Sigmoid colon (tissue), 7 donors: ENCODE results near the gene MS4A4A. TPM values are rescaled to one million over a fixed set of nuclear protein-coding genes. Genes with fewer than 3 reads are reported as not detected.

Experiments
- DNase-seq: peaks from one replicate; pipeline ENCODE4 v3.0.0-alpha.2; 2019
- H3K27ac ChIP-seq, 4 donors: fragments of 200-600 bp; sonication (generic); one replicate each; pipeline ENCODE4 v1.5.1; 2016 to 2019; ENCODE audit warnings: mild to moderate bottlenecking in 1 of 4
- H3K27me3 ChIP-seq, 3 donors: fragments of 200-600 bp; sonication (generic); one replicate each; pipeline ENCODE4 v1.5.1; 2019; ENCODE audit warnings: mild to moderate bottlenecking in 1 of 3
- H3K36me3 ChIP-seq, 4 donors: fragments of 200-600 bp; sonication (generic); one replicate each; pipeline ENCODE4 v1.5.1; 2016 to 2019
- H3K4me1 ChIP-seq, 4 donors: fragments of 200-600 bp; sonication (generic); one replicate each; pipeline ENCODE4 v1.5.1; 2017 to 2019
- H3K4me3 ChIP-seq, 4 donors: fragments of 200-600 bp; sonication (generic); one replicate each; pipeline ENCODE4 v1.5.1; 2017 to 2019; ENCODE audit warnings: mild to moderate bottlenecking in 2 of 4, moderate library complexity in 1 of 4
- H3K9me3 ChIP-seq, 4 donors: fragments of 200-600 bp in 3 of 4; sonication (generic) in 3 of 4; one replicate each; pipeline versions ENCODE4 v1.5.1 to v1.6.1; 2013 to 2019
- CTCF ChIP-seq, 4 experiments: fragments of 450-650 bp in 3 of 4; fragments of 200-600 bp in 1 of 4; IDR thresholded peaks; one replicate each; pipeline ENCODE4 v1.5.1; 2016 to 2019; ENCODE audit warnings: antibody characterized with exemption in 4 of 4, mild to moderate bottlenecking in 3 of 4, moderate library complexity in 2 of 4
- EP300 ChIP-seq, 4 donors: sonication (generic); formaldehyde crosslinking; IDR thresholded peaks; one replicate each; pipeline ENCODE4 v1.6.1; 2017; ENCODE audit warnings: antibody characterized with exemption in 4 of 4
- POLR2A ChIP-seq, 2 donors: fragments of 450-650 bp; IDR thresholded peaks; one replicate each; pipeline ENCODE4 v1.6.1; 2016; ENCODE audit warnings: antibody characterized with exemption in 2 of 2, mild to moderate bottlenecking in 2 of 2, moderate library complexity in 2 of 2
- POLR2AphosphoS5 ChIP-seq, 4 donors: sonication (generic); formaldehyde crosslinking; IDR thresholded peaks; one replicate each; pipeline ENCODE4 v1.6.1; 2017; ENCODE audit warnings: antibody characterized with exemption in 4 of 4
- WGBS, 2 donors: extraction: QIAGEN DNeasy Blood & Tissue Kit; methylation state at CpG; one replicate each; pipeline ENCODE4 v1.1.7; 2013; 5-methylcytosine and 5-hydroxymethylcytosine counted together
- intact Hi-C: fragments of 100-400 bp; cut with DNase I; formaldehyde crosslinking; loops from one replicate; pipeline ENCODE4 v1.15.1; 2023
- polyA plus RNA-seq, 3 donors: library from polyadenylated mRNA; stranded (reverse); fragments of 200-250 nt; gene quantifications; one replicate each; pipeline ENCODE4 v1.2.3, GENCODE V29; 2013
- total RNA-seq, 4 donors: library from RNA; depleted of rRNA; stranded (reverse); fragments of >200 nt; gene quantifications; one replicate each; pipeline ENCODE4 v1.1.0, GENCODE V29; 2016
- donor health status: healthy with polysubstance abuse.
- donor health status: Bipolar disorder and iron deficiency.
- donor health status: healthy.

MS4A4A gene
- total and polyA plus RNA-seq, 7 donors = 10.8 to 49.9 (median 35.4) TPM

- intact Hi-C loops = no loop called here
- DNase-seq = no peak
- Histone ChIP-seq H3K4me1 (no peaks in the 10 kb centered on the region), H3K4me3 (no peak overlapping the region), H3K36me3 (no peaks in the 10 kb centered on the region), H3K9me3 (no peaks in the 10 kb centered on the region), H3K27me3 (no peaks in the 10 kb centered on the region), H3K27ac (no peak overlapping the region)
- 61 to 79% methylated on average over 2 of the region's 2 CpGs for WGBS, 2 donors
- no peak for TF ChIP-seq POLR2A (IDR thresholded peaks at IDR 0.05)
- no peak for TF ChIP-seq POLR2AphosphoS5 (IDR thresholded peaks at IDR 0.05)
- TF ChIP-seq CTCF (IDR thresholded peaks at IDR 0.05) = no peak
- TF ChIP-seq EP300 (IDR thresholded peaks at IDR 0.05) = no peak
These were observed 57.6 kb downstream of the MS4A4A start for GRCh38 chr11:60338053-60338452.

GRCh38 chr11:60339356-60339755, 58.9 kb downstream of the MS4A4A start:
- Histone ChIP-seq H3K9me3 (no peaks in the 10 kb centered on the region), H3K4me1 (no peaks in the 10 kb centered on the region), H3K4me3 (no peak overlapping the region), H3K36me3 (no peaks in the 10 kb centered on the region), H3K27me3 (no peaks in the 10 kb centered on the region), H3K27ac (no peak overlapping the region)
- WGBS, 2 donors = 57 to 62% methylated on average over 3 of the region's 3 CpGs
- TF ChIP-seq CTCF (IDR thresholded peaks at IDR 0.05) (no peak), EP300 (IDR thresholded peaks at IDR 0.05) (no peak), POLR2A (IDR thresholded peaks at IDR 0.05) (no peak), POLR2AphosphoS5 (IDR thresholded peaks at IDR 0.05) (no peak)
- no peak for DNase-seq
- intact Hi-C loops = no loop called here

- intact Hi-C loops = no loop called here
- TF ChIP-seq CTCF (IDR thresholded peaks at IDR 0.05) = no peak
- no peak for TF ChIP-seq EP300 (IDR thresholded peaks at IDR 0.05)
- TF ChIP-seq POLR2A (IDR thresholded peaks at IDR 0.05) = no peak
- TF ChIP-seq POLR2AphosphoS5 (IDR thresholded peaks at IDR 0.05) = no peak
- no peak for DNase-seq
These were observed 62.7 kb downstream of the MS4A4A start for GRCh38 chr11:60343094-60343704.

GRCh38 chr11:60344146-60344545, 63.7 kb downstream of the MS4A4A start:
- no peaks in the 10 kb centered on the region for H3K4me1 ChIP-seq
- TF ChIP-seq EP300 (IDR thresholded peaks at IDR 0.05) = no peak
- no peak for TF ChIP-seq POLR2AphosphoS5 (IDR thresholded peaks at IDR 0.05)
- no peak for TF ChIP-seq POLR2A (IDR thresholded peaks at IDR 0.05)
- TF ChIP-seq CTCF (IDR thresholded peaks at IDR 0.05) = no peak
- H3K36me3 ChIP-seq = no peaks in the 10 kb centered on the region
- H3K27me3 ChIP-seq = no peaks in the 10 kb centered on the region
- H3K4me3 ChIP-seq = no peak overlapping the region
- no peak overlapping the region for H3K27ac ChIP-seq
- WGBS, 2 donors = 91 to 92% methylated on average over 2 of the region's 2 CpGs
- no peak for DNase-seq
- no peaks in the 10 kb centered on the region for H3K9me3 ChIP-seq
- intact Hi-C loops = no loop called here

More at GRCh38 chr11:60343094-60343704, 62.7 kb downstream of the MS4A4A start:
- 71 to 72% methylated on average over 10 of the region's 10 CpGs for WGBS, 2 donors
- no peaks in the 10 kb centered on the region for H3K9me3 ChIP-seq
- H3K27me3 ChIP-seq = no peaks in the 10 kb centered on the region
- H3K27ac ChIP-seq = no peak overlapping the region
- H3K36me3 ChIP-seq = no peaks in the 10 kb centered on the region
- no peaks in the 10 kb centered on the region for H3K4me1 ChIP-seq
- no peak overlapping the region for H3K4me3 ChIP-seq

- intact Hi-C loops = no loop called here
- TF ChIP-seq CTCF (IDR thresholded peaks at IDR 0.05) (no peak), POLR2A (IDR thresholded peaks at IDR 0.05) (no peak), EP300 (IDR thresholded peaks at IDR 0.05) (no peak), POLR2AphosphoS5 (IDR thresholded peaks at IDR 0.05) (no peak)
- no peaks in the 10 kb centered on the region for H3K27me3 ChIP-seq
- H3K4me3 ChIP-seq = no peak overlapping the region
- no peaks in the 10 kb centered on the region for H3K4me1 ChIP-seq
- no peak for DNase-seq
- H3K36me3 ChIP-seq = no peaks in the 10 kb centered on the region
- H3K9me3 ChIP-seq = no peaks in the 10 kb centered on the region
- H3K27ac ChIP-seq = no peak overlapping the region
These were observed 65.0 kb downstream of the MS4A4A start for GRCh38 chr11:60345489-60345888.
